NK-92 (cell line): ENCODE data around the gene NID1.
"Not testable (repeated sequence)": the region's sequence is repeated elsewhere in the genome, so short reads cannot be mapped to it uniquely, and the experiment has no call there.

Experiments
- DNase-seq: peaks from one replicate; lab custom pipeline; 2025; ENCODE audit not compliant: unreplicated experiment; lab: John Stamatoyannopoulos, UW

Gene NID1

DNA sequence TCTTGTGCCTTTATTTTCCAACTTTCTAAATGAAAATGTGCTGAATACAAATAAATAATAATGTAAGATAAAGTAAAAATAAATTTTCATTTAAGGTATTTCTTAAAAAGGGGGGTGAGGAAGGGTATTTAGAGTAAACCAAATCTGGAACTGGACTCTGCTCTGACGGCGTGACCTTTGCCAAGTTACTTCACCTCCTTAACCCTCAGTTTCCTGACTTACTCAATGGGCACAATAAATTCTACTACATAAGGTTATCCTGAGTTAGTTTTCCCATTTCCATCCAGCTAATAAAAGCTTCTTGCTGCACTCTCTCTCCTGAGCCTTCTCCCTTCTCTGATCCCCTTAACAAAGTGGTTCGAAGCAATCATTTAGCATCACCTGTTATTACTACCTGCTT, 93.9 kb downstream of the NID1 start:
- no peak for DNase-seq

- DNase-seq: no peak
Measured at GRCh38 chr1:235968831-235969230, 96.1 kb downstream of the NID1 start.

GRCh38 chr1:235966134-235966533, 98.8 kb downstream of the NID1 start:
- DNase-seq: not testable (repeated sequence)

DNA sequence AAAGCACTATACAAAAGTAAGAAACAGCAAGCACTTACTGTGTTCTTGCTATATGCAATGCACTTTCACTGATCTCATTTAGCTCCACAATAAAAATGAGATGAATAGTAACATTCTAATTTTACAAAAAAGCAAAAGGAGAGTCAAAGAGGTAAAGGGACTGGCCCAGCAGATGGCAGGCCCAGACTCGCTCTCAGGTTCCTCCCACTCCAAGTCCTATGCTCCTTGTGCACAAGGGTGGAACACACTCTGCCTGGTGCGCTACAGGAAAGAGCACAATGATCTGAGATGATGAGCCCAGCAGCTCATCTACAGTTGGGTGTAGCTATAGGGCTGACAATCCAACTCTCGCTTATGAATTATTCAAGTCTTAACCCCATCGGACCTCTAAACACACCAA, 104.1 kb downstream of the NID1 start:
- no peak for DNase-seq

- no peak for DNase-seq
Measured at GRCh38 chr1:235958021-235958420, 106.9 kb downstream of the NID1 start.

DNA sequence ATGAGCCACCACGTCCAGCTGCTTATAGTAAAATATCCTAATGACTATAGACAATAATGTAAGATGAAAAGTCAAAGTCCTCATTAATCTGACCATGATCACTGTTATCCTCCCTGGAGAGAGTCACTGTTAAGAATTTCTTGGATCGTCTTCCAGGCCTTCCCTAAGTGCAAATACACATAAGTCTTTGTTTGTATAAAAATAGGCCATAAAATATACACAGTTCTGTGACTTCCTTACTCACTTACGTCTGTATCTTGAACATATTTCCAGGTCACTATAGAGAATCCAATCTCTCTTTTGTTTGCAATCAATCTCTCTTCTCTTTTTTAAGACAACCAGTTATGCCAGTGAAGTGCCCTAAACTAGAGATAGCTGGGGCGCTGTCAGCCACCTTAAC, 109.1 kb downstream of the NID1 start:
- no peak for DNase-seq

DNA sequence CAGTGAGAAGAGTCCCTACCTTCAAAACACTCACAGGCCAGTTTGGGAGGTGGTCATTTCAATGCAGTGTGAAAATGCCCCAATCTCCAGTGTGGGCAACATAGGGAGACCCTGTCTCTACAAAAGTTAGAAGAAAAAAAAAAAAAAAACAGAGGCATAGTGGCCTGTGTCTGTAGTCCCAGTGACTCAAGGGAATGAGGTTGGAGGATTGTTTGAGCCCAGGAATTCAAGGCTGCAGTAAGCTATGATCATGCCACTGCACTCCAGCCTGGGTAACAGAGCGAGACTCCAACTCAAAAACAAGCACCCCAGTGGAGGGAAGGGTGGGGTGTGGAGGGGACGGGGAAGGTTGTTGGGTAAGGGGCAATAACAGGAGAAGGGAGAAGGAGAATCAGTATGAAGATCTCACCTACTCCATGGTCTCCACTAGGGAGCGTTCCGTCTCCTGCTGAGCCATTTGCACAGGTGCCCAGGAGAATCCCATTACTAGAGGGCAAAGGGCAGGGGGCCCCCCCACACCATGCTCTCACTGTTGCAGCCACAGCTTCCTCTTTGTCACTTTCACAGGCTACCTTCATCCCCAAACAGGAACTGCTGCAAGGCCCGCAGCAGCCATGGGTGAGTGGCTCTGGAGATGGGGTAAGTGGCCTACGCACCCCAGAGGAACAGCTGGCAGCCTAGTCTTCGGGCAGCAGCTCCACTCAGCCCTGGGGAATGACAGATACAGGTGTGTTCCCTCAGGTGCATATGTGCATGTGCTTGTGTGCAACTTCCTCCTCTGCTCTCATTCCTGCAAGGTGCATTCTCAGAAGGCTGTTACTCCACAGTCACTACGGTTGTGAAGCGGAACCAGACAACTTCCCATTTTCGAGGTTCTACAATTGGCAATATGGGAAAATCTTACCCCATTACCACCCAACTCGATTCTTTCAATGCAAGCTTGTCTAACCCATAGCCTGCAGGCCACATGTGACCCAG, 110.3 kb downstream of the NID1 start:
- no peak for DNase-seq

GRCh38 chr1:235953801-235954200, 111.1 kb downstream of the NID1 start:
- DNase-seq: no peak

DNA sequence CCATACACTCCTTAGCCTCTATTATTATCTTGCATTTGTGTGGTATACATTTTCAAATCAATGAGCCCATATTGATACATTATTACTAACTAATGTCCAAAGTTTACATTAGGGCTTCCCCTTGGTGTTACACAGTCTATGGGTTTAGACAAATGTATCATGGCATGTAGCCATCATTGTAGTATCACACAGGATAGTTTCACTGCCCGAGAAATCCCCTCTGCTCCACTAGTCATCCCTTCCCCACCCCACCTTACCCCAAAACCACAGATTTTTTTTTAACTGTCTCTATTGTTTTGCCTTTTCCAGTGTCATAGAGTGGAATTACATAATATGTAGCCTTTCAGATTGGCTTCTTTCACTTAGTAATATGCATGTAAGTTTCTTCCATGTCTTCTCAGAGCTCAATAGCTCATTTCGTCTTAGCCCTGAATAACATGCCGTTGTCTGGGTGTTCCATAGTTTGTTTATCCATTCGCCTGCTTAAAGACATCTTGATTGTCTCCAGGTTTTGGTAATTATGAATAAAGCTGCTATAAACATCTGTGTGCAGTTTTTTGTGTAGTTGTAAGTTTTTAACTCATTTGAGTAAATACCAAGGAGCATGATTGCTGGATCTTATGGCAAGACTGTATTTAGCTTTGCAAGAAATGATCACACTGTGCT, 111.8 kb downstream of the NID1 start:
- DNase-seq: no peak

DNA sequence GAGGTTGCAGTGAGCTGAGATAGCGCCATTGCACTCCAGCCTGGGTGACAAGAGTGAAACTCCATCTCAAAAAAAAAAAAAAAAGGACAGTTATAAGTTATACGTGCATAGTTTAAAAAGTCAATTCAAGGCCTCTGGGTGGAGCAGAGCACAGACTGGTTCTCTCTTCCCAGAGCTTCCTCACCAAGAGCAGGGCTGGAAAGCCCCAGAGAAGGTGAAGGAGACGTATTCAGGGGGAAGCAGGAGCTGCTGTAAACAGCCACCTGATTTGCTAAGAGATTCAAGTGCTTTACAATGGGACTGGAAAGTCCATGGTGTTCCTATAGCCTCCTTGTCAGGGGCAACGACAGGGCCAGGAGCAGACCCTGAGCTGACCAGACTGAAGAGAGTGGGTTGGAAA, 113.2 kb downstream of the NID1 start:
- DNase-seq: no peak

GRCh38 chr1:235950318-235950717, 114.6 kb downstream of the NID1 start:
- no peak for DNase-seq

DNA sequence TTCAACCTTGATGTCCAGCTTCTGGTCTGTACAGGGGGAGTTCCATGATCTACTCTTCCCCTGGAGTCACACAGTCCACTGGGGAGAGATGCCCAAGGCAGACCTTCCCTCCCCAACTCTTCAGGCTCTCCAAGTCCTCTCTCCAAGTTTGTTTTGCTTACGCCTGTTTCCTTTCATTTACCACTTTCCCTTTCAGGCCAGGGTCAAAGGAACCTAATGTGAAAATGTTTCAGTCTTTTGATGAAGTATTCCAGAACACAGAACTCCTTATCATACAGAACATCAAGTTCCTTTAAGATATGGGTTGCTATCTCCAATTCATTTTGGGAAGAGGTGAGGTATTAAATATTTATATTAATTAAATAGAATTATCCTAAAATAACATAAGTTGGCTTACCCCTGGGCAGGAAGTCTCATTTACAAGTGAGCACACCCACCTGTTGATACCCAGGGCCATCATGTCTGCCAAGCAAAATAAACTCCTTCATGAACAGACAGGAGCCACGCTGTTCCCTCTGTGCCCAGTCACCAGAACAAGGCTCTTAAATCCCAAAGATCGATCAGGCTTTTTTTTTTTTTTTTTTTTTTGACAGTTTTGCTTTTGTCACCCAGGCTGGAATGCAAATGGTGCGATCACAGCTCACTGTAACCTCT, 116.0 kb downstream of the NID1 start:
- DNase-seq: no peak

GRCh38 chr1:235947989-235948388, 116.9 kb downstream of the NID1 start:
- no peak for DNase-seq

- no peak for DNase-seq
Measured at GRCh38 chr1:235946571-235946981, 118.3 kb downstream of the NID1 start.

DNA sequence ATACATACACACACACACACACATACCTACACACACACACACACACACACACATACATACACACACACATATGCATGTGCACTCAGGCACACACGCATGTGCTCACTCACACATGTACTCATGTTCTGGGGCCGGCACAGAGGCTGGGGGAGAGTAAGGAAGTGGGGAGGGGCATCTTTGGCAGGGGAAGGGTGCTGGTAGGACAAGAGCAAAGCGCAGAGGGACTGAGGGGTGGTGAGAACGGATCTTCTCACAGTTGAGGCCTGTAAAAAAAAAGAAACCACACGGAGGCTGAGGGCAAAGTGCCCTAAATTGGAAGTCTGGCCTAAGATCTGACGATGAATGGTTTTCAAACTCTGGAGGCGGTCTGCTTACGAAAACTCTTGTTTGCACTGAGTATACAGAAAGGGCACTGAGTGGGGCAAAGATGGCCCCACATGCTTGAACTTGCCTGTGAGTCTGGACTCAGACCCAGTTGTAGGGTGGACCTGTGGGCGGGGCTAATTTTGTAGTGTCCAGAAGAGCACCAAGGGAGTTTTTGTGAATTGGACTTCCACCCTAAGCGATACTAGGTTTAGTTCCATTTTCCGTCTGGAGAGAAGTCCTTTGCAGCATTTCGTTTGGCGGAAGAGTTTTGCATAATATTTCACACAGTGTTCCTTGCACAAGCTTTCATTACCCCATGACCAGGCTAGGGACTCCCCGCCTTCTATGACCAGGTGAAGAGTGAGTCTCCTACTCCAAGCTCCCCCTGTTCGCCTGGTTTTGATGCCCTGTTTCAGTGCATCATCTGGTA, 118.9 kb downstream of the NID1 start:
- DNase-seq: no peak

DNA sequence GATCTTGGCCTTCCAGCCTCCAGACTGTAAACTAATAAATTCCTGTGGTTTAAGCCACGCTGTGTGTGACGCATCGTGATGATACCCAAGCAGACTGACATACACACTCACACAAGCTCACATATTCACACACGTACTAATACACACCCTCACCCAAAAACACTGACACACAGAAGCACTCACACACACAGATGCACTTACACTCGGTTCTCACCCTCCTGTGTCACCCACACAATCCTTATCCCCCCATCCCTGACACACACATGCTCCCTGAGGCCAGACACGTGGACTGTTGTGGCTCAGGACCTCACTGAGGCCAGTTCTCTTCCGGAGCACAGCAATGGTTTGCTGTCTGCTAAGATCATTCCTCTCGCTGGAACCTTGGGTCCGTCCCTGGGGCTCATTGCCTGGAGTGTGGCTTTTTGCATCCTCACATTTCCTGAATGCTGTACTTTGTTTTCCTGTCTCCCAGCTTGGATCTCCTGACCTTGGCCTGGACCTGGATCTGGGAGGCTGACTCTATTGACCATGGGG, 121.2 kb downstream of the NID1 start:
- DNase-seq: no peak

GRCh38 chr1:235942979-235943575, 121.8 kb downstream of the NID1 start:
- no peak for DNase-seq

GRCh38 chr1:235942625-235942934, 122.3 kb downstream of the NID1 start:
- no peak for DNase-seq

- DNase-seq: no peak
Measured at GRCh38 chr1:235941876-235942624, 122.8 kb downstream of the NID1 start.

- DNase-seq: no peak
Measured at GRCh38 chr1:235940285-235940684, 124.6 kb downstream of the NID1 start.
